Stimulated activated CD8-positive, alpha-beta memory T cell treated with anti-CD3 and anti-CD28 coated beads, Interleukin-7, amount 100 ng/mL, for 48 hours (primary cell): ENCODE results near the gene MICU1.
"Not testable (repeated sequence)": the region's sequence is repeated elsewhere in the genome, so short reads cannot be mapped to it uniquely, and the experiment has no call there.

Experiments used
- DNase-seq, 2 donors: peaks; one replicate each; pipeline ENCODE4 v3.0.0-alpha.2; 2020; ENCODE audit warnings: low read depth in 1 of 2; ENCODE audit errors: extremely low read depth in 1 of 2

The MICU1 gene

GRCh38 chr10:72460284-72460876, 165.5 kb downstream of the MICU1 start:
- no peak for DNase-seq

GRCh38 chr10:72459301-72459700, 166.6 kb downstream of the MICU1 start:
- no peak for DNase-seq

- DNase-seq = no peak
Measured at GRCh38 chr10:72455889-72456595, 169.8 kb downstream of the MICU1 start.

- no peak for DNase-seq
Measured at GRCh38 chr10:72449941-72450441, 175.9 kb downstream of the MICU1 start.

- DNase-seq = no peak
Measured at GRCh38 chr10:72445851-72446250, 180.0 kb downstream of the MICU1 start.

- not testable (repeated sequence) for DNase-seq
Measured at GRCh38 chr10:72442969-72443368, 182.9 kb downstream of the MICU1 start.

- DNase-seq = no peak
Measured at GRCh38 chr10:72435570-72435969, 190.3 kb downstream of the MICU1 start.

- DNase-seq = not testable (repeated sequence)
Measured at GRCh38 chr10:72430936-72431335, 194.9 kb downstream of the MICU1 start.

GRCh38 chr10:72429931-72430330, 195.9 kb downstream of the MICU1 start:
- no peak for DNase-seq

- DNase-seq = no peak
Measured at GRCh38 chr10:72426986-72427385, 198.9 kb downstream of the MICU1 start.

GRCh38 chr10:72425133-72425532, 200.7 kb downstream of the MICU1 start:
- no peak for DNase-seq

- DNase-seq = no peak
Measured at GRCh38 chr10:72424561-72424960, 201.3 kb downstream of the MICU1 start.

GRCh38 chr10:72423426-72423825, 202.5 kb downstream of the MICU1 start:
- DNase-seq = no peak

- DNase-seq = no peak
Measured at GRCh38 chr10:72421885-72422540, 203.9 kb downstream of the MICU1 start.

GRCh38 chr10:72419241-72419640, 206.6 kb downstream of the MICU1 start:
- DNase-seq = no peak

GRCh38 chr10:72418679-72419078, 207.2 kb downstream of the MICU1 start:
- no peak for DNase-seq

GRCh38 chr10:72417971-72418370, 207.9 kb downstream of the MICU1 start:
- DNase-seq = no peak

- no peak for DNase-seq
Measured at GRCh38 chr10:72416661-72417060, 209.2 kb downstream of the MICU1 start.

- DNase-seq = no peak
Measured at GRCh38 chr10:72414642-72415041, 211.2 kb downstream of the MICU1 start.

- DNase-seq = no peak
Measured at GRCh38 chr10:72409167-72409566, 216.7 kb downstream of the MICU1 start.

GRCh38 chr10:72407927-72408600, 217.8 kb downstream of the MICU1 start:
- no peak for DNase-seq
